ENCODE results near the gene RAET1L. TPM values are rescaled to one million over a fixed set of nuclear protein-coding genes. Genes with fewer than 3 reads are reported as not detected.

RAET1L gene
- total RNA-seq, 4 donors from 2014 or later = 1.6 to 8.0 (median 4.2) TPM

- WGBS = 93% methylated on average over 10 of the region's 10 CpGs
- H3K27ac ChIP-seq = no peak overlapping the region
- TF ChIP-seq EP300 (IDR thresholded peaks at IDR 0.05) (no peak), CTCF (IDR thresholded peaks at IDR 0.05) (no peak), POLR2A (IDR thresholded peaks at IDR 0.05) (no peak), POLR2AphosphoS5 (IDR thresholded peaks at IDR 0.05) (no peak)
- H3K4me3 ChIP-seq = no peak overlapping the region
- H3K9me3 ChIP-seq = no peaks in the 10 kb centered on the region
- H3K4me1 ChIP-seq = no peaks in the 10 kb centered on the region
- no peak for DNase-seq (ENCODE audit: low spot score in 2 of 2)
- H3K36me3 ChIP-seq = no peaks in the 10 kb centered on the region
- peaks cover 46% of the 10 kb centered on the region for H3K27me3 ChIP-seq
These were observed 19.4 kb upstream of the RAET1L start for GRCh38 chr6:150044621-150045145.

DNA sequence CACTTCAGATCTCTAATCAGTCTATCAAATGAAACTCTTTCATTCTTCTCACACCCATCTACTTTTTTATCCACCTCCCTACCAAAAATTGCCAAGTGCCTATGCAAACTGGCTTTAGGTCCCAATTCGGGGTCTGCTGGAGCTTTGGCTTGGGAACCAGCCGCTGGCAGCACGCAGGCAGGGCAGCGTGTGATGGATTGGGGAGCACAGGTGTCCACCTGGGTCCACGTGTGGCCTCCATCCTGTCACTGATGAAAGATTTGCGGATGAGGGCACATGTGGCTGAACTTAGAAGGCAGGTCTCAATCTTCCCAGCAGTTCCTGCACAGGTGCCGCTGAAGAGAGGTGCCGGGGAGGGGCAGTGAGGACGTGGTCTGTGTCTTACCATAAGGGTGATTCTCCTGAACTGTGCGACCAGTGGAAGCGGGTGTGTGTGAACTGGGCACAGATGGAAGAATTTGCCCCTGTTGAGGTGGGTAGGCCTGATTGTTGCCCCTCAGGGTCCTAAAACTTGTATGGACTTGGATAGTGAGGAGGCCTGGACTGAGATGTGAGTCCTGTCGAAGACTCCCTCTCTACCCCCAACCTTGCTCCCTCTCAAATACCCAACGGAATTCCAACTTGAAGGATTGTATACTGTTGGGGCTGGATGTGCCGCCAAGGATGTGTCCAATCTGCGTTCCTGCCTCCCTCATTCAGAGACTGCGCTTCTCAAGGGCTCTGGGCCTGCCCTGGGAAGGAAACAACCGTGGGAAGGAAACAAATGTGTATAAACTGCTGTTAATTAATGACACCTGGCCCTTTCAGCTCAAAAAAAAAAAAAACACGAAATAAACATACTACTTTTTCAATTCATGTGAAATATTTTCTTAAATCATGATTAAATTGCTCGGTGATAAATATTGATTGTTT lies 18.4 kb upstream of the RAET1L start:
- Histone ChIP-seq H3K27me3 (peaks cover 52% of the 10 kb centered on the region), H3K9me3 (no peaks in the 10 kb centered on the region), H3K4me3 (no peak overlapping the region), H3K36me3 (no peaks in the 10 kb centered on the region), H3K27ac (no peak overlapping the region), H3K4me1 (no peaks in the 10 kb centered on the region)
- 92% methylated on average over 19 of the region's 19 CpGs for WGBS
- TF ChIP-seq POLR2A (IDR thresholded peaks at IDR 0.05) = no peak
- no peak for TF ChIP-seq CTCF (IDR thresholded peaks at IDR 0.05)
- no peak for TF ChIP-seq EP300 (IDR thresholded peaks at IDR 0.05)
- no peak for TF ChIP-seq POLR2AphosphoS5 (IDR thresholded peaks at IDR 0.05)
- DNase-seq (ENCODE audit: low spot score in 2 of 2) = no peak

DNA sequence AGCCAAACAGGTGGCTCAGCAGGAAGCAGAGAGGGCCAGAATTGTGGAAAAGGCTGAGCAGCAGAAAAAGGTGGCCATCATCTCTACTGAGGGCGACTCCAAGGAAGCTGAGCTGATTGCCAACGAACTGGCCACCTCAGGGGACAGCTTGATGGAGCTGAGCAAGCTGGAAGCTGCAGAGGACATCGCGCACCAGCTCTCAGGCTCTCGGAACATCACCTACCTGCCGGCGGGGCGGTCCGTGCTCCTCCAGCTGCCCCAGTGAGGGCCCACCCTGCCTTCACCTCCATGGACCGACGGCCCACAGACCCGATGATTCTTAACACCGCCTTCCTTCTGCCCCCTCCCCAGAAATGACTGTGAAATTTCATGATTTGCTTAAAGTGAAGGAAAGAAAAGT lies 17.8 kb upstream of the RAET1L start:
- 82% methylated on average over 13 of the region's 13 CpGs for WGBS
- DNase-seq (ENCODE audit: low spot score in 2 of 2) = no peak
- no peak overlapping the region for H3K27ac ChIP-seq
- H3K4me1 ChIP-seq = peaks cover 4% of the 10 kb centered on the region
- TF ChIP-seq CTCF (IDR thresholded peaks at IDR 0.05) = no peak
- no peak for TF ChIP-seq POLR2A (IDR thresholded peaks at IDR 0.05)
- TF ChIP-seq POLR2AphosphoS5 (IDR thresholded peaks at IDR 0.05) = no peak
- TF ChIP-seq EP300 (IDR thresholded peaks at IDR 0.05) = no peak
- H3K27me3 ChIP-seq = peaks cover 59% of the 10 kb centered on the region
- no peak overlapping the region for H3K4me3 ChIP-seq
- no peaks in the 10 kb centered on the region for H3K36me3 ChIP-seq
- H3K9me3 ChIP-seq = no peaks in the 10 kb centered on the region

- peak in 1 of 2 donors; percentile 61 for DNase-seq (ENCODE audit: low spot score in 2 of 2)
These were observed 13.1 kb upstream of the RAET1L start for GRCh38 chr6:150038202-150039062.

More at GRCh38 chr6:150038202-150039062, 13.1 kb upstream of the RAET1L start:
- no peaks in the 10 kb centered on the region for H3K9me3 ChIP-seq
- TF ChIP-seq EP300 (IDR thresholded peaks at IDR 0.05) = no peak
- TF ChIP-seq CTCF (IDR thresholded peaks at IDR 0.05) = no peak
- no peak for TF ChIP-seq POLR2A (IDR thresholded peaks at IDR 0.05)
- TF ChIP-seq POLR2AphosphoS5 (IDR thresholded peaks at IDR 0.05) = no peak
- 6% methylated on average over 21 of the region's 21 CpGs for WGBS
- peaks cover 15% of the 10 kb centered on the region for H3K4me1 ChIP-seq
- H3K36me3 ChIP-seq = no peaks in the 10 kb centered on the region
- H3K4me3 ChIP-seq = peak overlapping the region; percentile 32
- H3K27ac ChIP-seq = no peak overlapping the region
- H3K27me3 ChIP-seq = peaks cover 79% of the 10 kb centered on the region
